ENCODE results near the gene C11orf58.

The C11orf58 gene

GRCh38 chr11:16795146-16795545 is 56.7 kb downstream of the C11orf58 start:
- peak; percentile 71 for DNase-seq
- in situ Hi-C loops (cut with MboI; ENCODE audit: low pct_unique_long_range_greater_than_20kb, low sequenced_read_pairs): no loop called here

DNA sequence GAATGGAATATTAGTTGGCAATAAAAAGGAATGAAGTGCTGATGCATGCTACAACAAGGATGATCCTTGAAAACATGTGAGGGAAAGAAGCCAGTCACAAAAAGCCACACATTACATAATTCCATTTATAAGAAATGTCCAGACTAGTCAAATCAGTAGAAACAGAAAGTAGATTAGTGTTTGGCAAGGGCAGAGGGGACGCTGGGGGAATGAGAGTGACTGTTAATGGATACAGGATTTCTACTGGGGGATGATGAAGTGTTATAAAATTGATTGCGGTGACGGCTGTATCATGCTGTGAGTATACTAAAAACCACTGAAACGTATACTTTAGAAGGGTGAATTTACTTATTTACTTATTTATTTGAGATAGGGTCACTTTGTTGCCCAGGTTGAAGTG is 57.9 kb downstream of the C11orf58 start:
- DNase-seq: no peak
- in situ Hi-C loops (cut with MboI; ENCODE audit: low pct_unique_long_range_greater_than_20kb, low sequenced_read_pairs): no loop called here

DNA sequence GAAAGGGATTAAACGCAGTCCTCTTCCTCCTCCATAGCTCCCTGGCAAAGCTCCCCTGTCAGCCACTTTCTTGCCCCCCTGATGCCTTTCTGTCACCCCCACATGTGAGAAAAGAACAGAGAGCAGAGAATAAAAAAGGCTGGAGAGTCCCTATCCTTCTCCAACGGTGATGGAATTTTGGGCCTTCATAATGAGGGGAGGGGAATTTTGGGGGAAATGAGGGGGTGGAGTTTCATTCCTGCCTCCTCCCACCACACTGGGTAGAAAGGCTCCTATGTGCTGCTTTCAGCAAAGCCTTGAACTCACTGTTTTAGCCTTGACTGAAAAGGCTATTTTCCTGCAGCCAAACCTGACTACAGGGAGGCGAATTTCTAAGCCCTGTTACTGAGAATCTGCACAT is 59.3 kb downstream of the C11orf58 start:
- in situ Hi-C loops (cut with MboI; ENCODE audit: low pct_unique_long_range_greater_than_20kb, low sequenced_read_pairs): no loop called here
- no peak for DNase-seq

DNA sequence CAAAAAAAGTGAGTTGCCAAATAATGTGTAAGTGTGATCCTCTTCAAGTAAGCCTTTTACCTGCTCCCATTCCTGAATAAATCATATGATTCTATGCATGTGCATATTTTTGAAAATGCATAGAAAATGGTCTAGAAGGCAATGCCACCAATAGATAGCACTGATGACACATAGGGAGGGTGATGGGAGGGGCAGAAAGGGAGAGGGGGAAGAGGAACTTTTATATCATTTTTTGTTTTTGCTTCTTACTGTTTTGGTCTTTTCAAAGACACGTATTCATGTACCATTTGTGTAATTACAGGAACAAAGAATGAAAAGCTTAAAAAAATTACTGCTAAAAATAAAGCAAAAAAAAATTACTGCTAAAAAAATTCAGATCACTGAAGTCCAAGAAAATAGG is 60.8 kb downstream of the C11orf58 start:
- in situ Hi-C loops (cut with MboI; ENCODE audit: low pct_unique_long_range_greater_than_20kb, low sequenced_read_pairs): no loop called here
- no peak for DNase-seq

DNA sequence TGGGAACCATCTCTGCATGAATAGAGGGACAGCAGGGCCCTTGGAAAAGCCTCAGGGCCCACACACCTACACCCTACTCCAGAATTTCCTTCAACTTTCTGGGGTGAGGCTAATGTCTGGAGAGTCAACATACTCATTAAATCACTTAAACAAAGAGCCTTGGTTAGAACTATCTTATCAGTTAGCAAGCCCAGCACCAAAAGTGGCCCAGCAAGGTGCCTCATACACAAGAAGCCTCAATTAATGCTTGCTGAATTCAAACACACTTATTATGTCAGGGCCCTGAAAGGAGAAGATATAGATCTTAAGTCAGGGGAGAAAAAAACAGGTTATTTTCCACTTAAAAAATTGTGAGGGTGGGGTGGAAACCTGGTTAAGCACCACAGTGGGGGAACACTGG is 61.4 kb downstream of the C11orf58 start:
- in situ Hi-C loops (cut with MboI; ENCODE audit: low pct_unique_long_range_greater_than_20kb, low sequenced_read_pairs): loop anchor here (25.0 kb wide), 1 partner anchor 262 kb away; no protein-coding TSS in a partner anchor
- no peak for DNase-seq

DNA sequence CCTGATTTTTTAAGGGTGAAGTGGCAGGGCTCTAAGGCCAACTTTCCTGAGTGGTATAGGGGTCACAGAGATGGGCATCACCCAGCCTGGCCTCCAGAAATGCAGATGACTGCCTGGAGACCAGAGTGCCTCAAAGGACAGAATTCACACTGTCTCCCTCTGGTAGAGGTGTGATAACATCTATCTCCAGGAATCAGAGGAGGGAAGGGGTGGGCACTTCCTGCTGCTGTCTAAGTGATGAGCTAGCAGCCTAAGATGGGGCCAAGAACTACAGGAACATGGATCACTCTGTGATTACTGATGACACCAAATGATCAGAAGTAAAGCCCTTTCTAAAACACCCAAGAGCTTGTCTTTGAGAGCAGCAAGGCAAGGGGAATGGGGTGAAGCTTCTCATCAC is 61.9 kb downstream of the C11orf58 start:
- in situ Hi-C loops (cut with MboI; ENCODE audit: low pct_unique_long_range_greater_than_20kb, low sequenced_read_pairs): loop anchor here (25.0 kb wide), 1 partner anchor 262 kb away; no protein-coding TSS in a partner anchor
- no peak for DNase-seq

GRCh38 chr11:16801288-16801980 is 63.0 kb downstream of the C11orf58 start:
- DNase-seq: no peak
- in situ Hi-C loops (cut with MboI; ENCODE audit: low pct_unique_long_range_greater_than_20kb, low sequenced_read_pairs): loop anchor here (25.0 kb wide), 1 partner anchor 261 kb away; no protein-coding TSS in a partner anchor

GRCh38 chr11:16804104-16804947 is 65.9 kb downstream of the C11orf58 start:
- in situ Hi-C loops (cut with MboI; ENCODE audit: low pct_unique_long_range_greater_than_20kb, low sequenced_read_pairs): loop anchor here (25.0 kb wide), 1 partner anchor 258 kb away; no protein-coding TSS in a partner anchor
- DNase-seq: no peak

- no peak for DNase-seq
- in situ Hi-C loops (cut with MboI; ENCODE audit: low pct_unique_long_range_greater_than_20kb, low sequenced_read_pairs): loop anchor here (25.0 kb wide), 1 partner anchor 256 kb away; no protein-coding TSS in a partner anchor
Observed at GRCh38 chr11:16805938-16806337, 67.5 kb downstream of the C11orf58 start.

- in situ Hi-C loops (cut with MboI; ENCODE audit: low pct_unique_long_range_greater_than_20kb, low sequenced_read_pairs): loop anchor here (25.0 kb wide), 1 partner anchor 256 kb away; no protein-coding TSS in a partner anchor
- no peak for DNase-seq
Observed at GRCh38 chr11:16806791-16807190, 68.3 kb downstream of the C11orf58 start.

GRCh38 chr11:16807306-16807705 is 68.9 kb downstream of the C11orf58 start:
- in situ Hi-C loops (cut with MboI; ENCODE audit: low pct_unique_long_range_greater_than_20kb, low sequenced_read_pairs): loop anchor here (25.0 kb wide), 1 partner anchor 255 kb away; no protein-coding TSS in a partner anchor

More at GRCh38 chr11:16807306-16807705, 68.9 kb downstream of the C11orf58 start:
- peak; percentile 81 for DNase-seq
